Adrenal gland (tissue), 5 donors: ENCODE data around the gene KCNT1.

Experiments used
- POLR2A ChIP-seq, 2 donors: fragments of 450-650 bp; IDR thresholded peaks; one replicate each; pipeline ENCODE4 v1.6.1; 2017; ENCODE audit warnings: antibody characterized with exemption in 2 of 2, mild to moderate bottlenecking in 2 of 2, moderate library complexity in 1 of 2
- TF ChIP-seq, protein P1 (sequence below), 6 experiments: fragments of 450-650 bp in 4 of 6; fragments of 200-600 bp in 2 of 6; sonication (generic) in 1 of 6; IDR thresholded peaks; 1 replicate in 5 of 6; 2 replicates in 1 of 6; pipeline versions ENCODE4 v1.5.1 to v1.8.0; 2016 to 2021; ENCODE audit warnings: antibody characterized with exemption in 6 of 6, mild to moderate bottlenecking in 2 of 6, moderate library complexity in 1 of 6
- donor health status: DM: no; HTN: no; CAD: no.

GRCh38 chr9:135660407-135660806 is 41.6 kb upstream of the KCNT1 start:
- TF ChIP-seq, protein P1, sequence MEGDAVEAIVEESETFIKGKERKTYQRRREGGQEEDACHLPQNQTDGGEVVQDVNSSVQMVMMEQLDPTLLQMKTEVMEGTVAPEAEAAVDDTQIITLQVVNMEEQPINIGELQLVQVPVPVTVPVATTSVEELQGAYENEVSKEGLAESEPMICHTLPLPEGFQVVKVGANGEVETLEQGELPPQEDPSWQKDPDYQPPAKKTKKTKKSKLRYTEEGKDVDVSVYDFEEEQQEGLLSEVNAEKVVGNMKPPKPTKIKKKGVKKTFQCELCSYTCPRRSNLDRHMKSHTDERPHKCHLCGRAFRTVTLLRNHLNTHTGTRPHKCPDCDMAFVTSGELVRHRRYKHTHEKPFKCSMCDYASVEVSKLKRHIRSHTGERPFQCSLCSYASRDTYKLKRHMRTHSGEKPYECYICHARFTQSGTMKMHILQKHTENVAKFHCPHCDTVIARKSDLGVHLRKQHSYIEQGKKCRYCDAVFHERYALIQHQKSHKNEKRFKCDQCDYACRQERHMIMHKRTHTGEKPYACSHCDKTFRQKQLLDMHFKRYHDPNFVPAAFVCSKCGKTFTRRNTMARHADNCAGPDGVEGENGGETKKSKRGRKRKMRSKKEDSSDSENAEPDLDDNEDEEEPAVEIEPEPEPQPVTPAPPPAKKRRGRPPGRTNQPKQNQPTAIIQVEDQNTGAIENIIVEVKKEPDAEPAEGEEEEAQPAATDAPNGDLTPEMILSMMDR (IDR thresholded peaks at IDR 0.05): no peak
- TF ChIP-seq POLR2A (IDR thresholded peaks at IDR 0.05): no peak
